K562 (cell line): ENCODE measurements around the gene GPR137C. TPM values are rescaled to one million over a fixed set of nuclear protein-coding genes. Genes with fewer than 3 reads are reported as not detected.

Experiments used
- ATAC-seq: fragments of 200-7000 bp; cut with Tn5 transposase; 3 replicates; pipeline ENCODE4 v1.9.1; 2020; ENCODE audit warnings: moderate library complexity
- BruUV-seq: library from RNA; stranded (reverse); fragments of 400-500 nt; replicated peaks from 2 replicates; lab custom pipeline; 2021; lab: Mats Ljungman, UMichigan
- CTCF ChIA-PET: fragments of 300-600 bp; formaldehyde crosslinking; extraction: SDS; loops from one replicate; lab custom pipeline; 2021; ENCODE audit warnings: low intra/inter-chr PET ratio; lab: Yijun Ruan, JAX
- POLR2A ChIA-PET: fragments of 300-600, 350-650 bp; sonication (Branson Sonifier 250); formaldehyde crosslinking; extraction: SDS; loops from one replicate; lab custom pipeline; 2021; ENCODE audit warnings: antibody characterized with exemption, inconsistent platforms; lab: Yijun Ruan, JAX
- DNase-seq, 4 experiments: peaks; one replicate each; pipeline versions ENCODE4 v3.0.0 to v3.0.0-alpha.2; 2011 to 2018; ENCODE audit warnings: low spot score in 3 of 4, mixed read lengths in 3 of 4; ENCODE audit errors: extremely low read depth in 1 of 4
- FAIRE-seq: peaks from 2 replicates; lab custom pipeline; 2011; peaks lifted over from hg19 to GRCh38; lab: Jason Lieb, UNC
- H2AFZ ChIP-seq: 2 replicates; pipeline ENCODE4 v1.6.0; 2011; ENCODE audit warnings: low read depth, low read length, control low read depth, inconsistent platforms
- H3K27ac ChIP-seq: fragments of 200-600 bp; 3 replicates; pipeline ENCODE4 v1.8.0; 2011; ENCODE audit warnings: low read depth, mild to moderate bottlenecking, control low read depth, inconsistent platforms, low read length, moderate library complexity, mixed read lengths; ENCODE audit errors: extremely low read depth
- H3K27me3 ChIP-seq, 2 experiments: fragments of 300-600 bp in 1 of 2; 2 replicates in 1 of 2; 3 replicates in 1 of 2; pipeline versions ENCODE4 v1.6.0 to v1.8.0; 2011; ENCODE audit warnings: inconsistent platforms in 2 of 2, low read length in 2 of 2, mild to moderate bottlenecking in 1 of 2, mixed read lengths in 1 of 2, moderate library complexity in 1 of 2; ENCODE audit not compliant: control insufficient read depth in 2 of 2, insufficient read depth in 2 of 2
- H3K36me3 ChIP-seq: fragments of 300-600 bp; 3 replicates; pipeline ENCODE4 v1.8.0; 2011; ENCODE audit warnings: mild to moderate bottlenecking, low read length, inconsistent platforms; ENCODE audit not compliant: control insufficient read depth, insufficient read depth
- H3K4me1 ChIP-seq, 2 experiments: fragments of 200-600 bp in 1 of 2; replicated peaks in 1 of 2; 2 replicates in 1 of 2; 3 replicates in 1 of 2; pipeline versions ENCODE4 v1.5.1 to v1.8.0; 2011; ENCODE audit warnings: inconsistent platforms in 2 of 2, low read length in 2 of 2, mild to moderate bottlenecking in 1 of 2, mixed read lengths in 1 of 2, moderate library complexity in 1 of 2; ENCODE audit not compliant: control insufficient read depth in 2 of 2, insufficient read depth in 2 of 2
- H3K4me2 ChIP-seq: 2 replicates; pipeline ENCODE4 v1.6.1; 2011; ENCODE audit warnings: low read length, control low read depth, inconsistent platforms, mixed read lengths; ENCODE audit not compliant: insufficient read depth
- H3K4me3 ChIP-seq: fragments of 200-600 bp; sonication (generic), shearing (Covaris generic); 2 replicates; pipeline ENCODE4 v1.5.1; 2016; ENCODE audit warnings: control low read depth, inconsistent platforms
- H3K79me2 ChIP-seq: fragments of 200-600 bp; 3 replicates; pipeline ENCODE4 v1.8.0; 2011; ENCODE audit warnings: low read length, inconsistent platforms; ENCODE audit not compliant: control insufficient read depth, insufficient read depth
- H3K9ac ChIP-seq, 2 experiments: 2 replicates each; pipeline versions ENCODE4 v1.6.0 to v1.6.1; 2011; ENCODE audit warnings: low read depth in 2 of 2, low read length in 2 of 2, control low read depth in 1 of 2, inconsistent platforms in 1 of 2, mild to moderate bottlenecking in 1 of 2, mixed read lengths in 1 of 2; ENCODE audit not compliant: insufficient read depth in 1 of 2
- H3K9me1 ChIP-seq: one replicate; pipeline ENCODE4 v1.6.0; 2011; ENCODE audit warnings: inconsistent platforms, mild to moderate bottlenecking, low read length, moderate library complexity; ENCODE audit not compliant: control insufficient read depth, insufficient read depth
- H3K9me3 ChIP-seq: replicated peaks from 2 replicates; pipeline ENCODE4 v1.5.1; 2011; ENCODE audit warnings: low read depth, low read length, inconsistent platforms; ENCODE audit not compliant: control insufficient read depth, insufficient read depth
- H4K20me1 ChIP-seq: replicated peaks from 2 replicates; pipeline ENCODE4 v1.6.1; 2011; ENCODE audit warnings: low read length, inconsistent platforms, mixed read lengths; ENCODE audit not compliant: control insufficient read depth, insufficient read depth
- AFF4 ChIP-seq: sonication (generic); formaldehyde crosslinking; IDR thresholded peaks from 2 replicates; pipeline ENCODE4 v1.8.0; 2023; ENCODE audit warnings: mild to moderate bottlenecking, missing genetic modification reagents
- ETV6 ChIP-seq, 3 experiments: fragments of 150-350 bp in 1 of 3; sonication (generic) in 1 of 3; formaldehyde crosslinking in 1 of 3; IDR thresholded peaks; 2 replicates each; pipeline versions ENCODE4 v1.6.1 to v1.8.0; 2014 to 2022; ENCODE audit warnings: borderline replicate concordance in 2 of 3, low read depth in 2 of 3, antibody characterized with exemption in 1 of 3, low read length in 1 of 3, mild to moderate bottlenecking in 1 of 3, missing genetic modification reagents in 1 of 3
- SP2 ChIP-seq: IDR thresholded peaks from 2 replicates; pipeline ENCODE4 v1.6.1; 2011; ENCODE audit warnings: mild to moderate bottlenecking, low read depth, low read length, moderate library complexity; ENCODE audit not compliant: poor library complexity, severe bottlenecking; ENCODE audit errors: extremely low read depth
- ZBTB17 ChIP-seq: fragments of 450-650 bp; formaldehyde crosslinking; IDR thresholded peaks from 2 replicates; pipeline ENCODE4 v1.4.0; 2020; ENCODE audit warnings: mild to moderate bottlenecking
- ZBTB26 ChIP-seq: fragments of 450-650 bp; formaldehyde crosslinking; IDR thresholded peaks from 2 replicates; pipeline ENCODE4 v1.4.0; 2022; ENCODE audit warnings: missing genetic modification characterization
- ZBTB40 ChIP-seq, 2 experiments: fragments of 450-650 bp in 1 of 2; sonication (generic) in 1 of 2; formaldehyde crosslinking in 1 of 2; IDR thresholded peaks; 2 replicates each; pipeline versions ENCODE4 v1.7.1 to v1.9.0; 2016 to 2022; ENCODE audit warnings: inconsistent platforms in 1 of 2, mild to moderate bottlenecking in 1 of 2, missing genetic modification reagents in 1 of 2
- WGBS: fragments of 100-300 bp; shearing (Covaris generic); methylation state at CpG from one replicate; pipeline ENCODE4 v1.1.6; 2016; ENCODE audit warnings: low coverage, mixed read lengths; ENCODE audit not compliant: insufficient coverage; ENCODE audit errors: missing lambda C conversion rate; 5-methylcytosine and 5-hydroxymethylcytosine counted together
- in situ Hi-C: fragments of 300-500 bp; cut with MboI; formaldehyde crosslinking; loops from 4 replicates; pipeline ENCODE4 v1.15.0; 2018; ENCODE audit warnings: inconsistent platforms, mixed read lengths
- intact Hi-C: fragments of 100-400 bp; cut with micrococcal nuclease; formaldehyde crosslinking; loops from 2 replicates; pipeline ENCODE4 v1.14.2; 2022
- polyA plus RNA-seq, 8 experiments: library from polyadenylated mRNA; depleted of rRNA in 4 of 8; stranded (reverse) in 5 of 8; unstranded in 3 of 8; fragments of >200 nt; fragmentation: Nextera tagmentation in 2 of 8; fragmentation: Illumina TruSeq in 1 of 8; extraction: Ambion mirVana in 2 of 8; extraction: Trizol in 1 of 8; gene quantifications; 2 replicates each; pipeline versions ENCODE4 v1.2.1 to v1.2.3, GENCODE V29; 2011 to 2014; ENCODE audit warnings: inconsistent platforms in 1 of 8, missing spikeins in 1 of 8
- total RNA-seq, 7 experiments: library from RNA; depleted of rRNA in 6 of 7; stranded (reverse); fragments of >200 nt in 6 of 7; fragmentation: Illumina TruSeq in 2 of 7; extraction: Trizol in 2 of 7; gene quantifications; 2 replicates each; pipeline versions ENCODE4 v1.2.1 to v1.2.3, GENCODE V29; 2011 to 2021; ENCODE audit warnings: low replicate concordance in 1 of 7

GPR137C gene
- total and polyA plus RNA-seq, 9 of the 15 experiments (the other 6 are each of a cell fraction or from before 2014, with no cell fraction given) = 0.03 to 0.31 (median 0.06) TPM; not detected in 4

- H3K9ac ChIP-seq = no peak overlapping the region
- H3K4me1 ChIP-seq = no peaks in the 10 kb centered on the region
- intact Hi-C loops (no loop called here), in situ Hi-C loops (no loop called here)
- H3K36me3 ChIP-seq = peaks cover 38% of the 10 kb centered on the region; the same call in 1 of the 3 replicates
- ATAC-seq (no peak), DNase-seq (no peak), FAIRE-seq (no peak)
- WGBS = 28% methylated on average over 3 of the region's 3 CpGs
- H3K9me3 ChIP-seq = no peaks in the 10 kb centered on the region
- TF ChIP-seq ZBTB17 (no peak), AFF4 (CRISPR knock-in tag) (no peak), SP2 (no peak), ZBTB40 (IDR thresholded peaks at IDR 0.05) (no peak), ZBTB40 (CRISPR knock-in tag; IDR thresholded peaks at IDR 0.05) (no peak), ZBTB26 (no peak), ETV6 (IDR thresholded peaks at IDR 0.05; ENCODE audit: borderline replicate concordance in 1 of 2, low read depth in 2 of 2, low read length in 1 of 2) (no peak), ETV6 (CRISPR knock-in tag; IDR thresholded peaks at IDR 0.05; ENCODE audit: borderline replicate concordance) (no peak)
- H3K79me2 ChIP-seq = no peaks in the 10 kb centered on the region
- H3K27me3 ChIP-seq = no peaks in the 10 kb centered on the region
- H3K9me1 ChIP-seq = no peaks in the 10 kb centered on the region
- ChIA-PET POLR2A (interaction anchor here (0.8 to 0.9 kb wide), 4 partner anchors 10 to 695 kb away, joined by 3 read pairs; partner anchors contain the start of genes GPR137C and TXNDC16), CTCF (no interaction called here)
- no peak overlapping the region for H3K4me2 ChIP-seq
- no peak overlapping the region for H3K4me3 ChIP-seq
- BruUV-seq = no TSS peak
- no peak overlapping the region for H3K27ac ChIP-seq
- no peak overlapping the region for H2AFZ ChIP-seq
- no peaks in the 10 kb centered on the region; the same call in 1 of the 2 replicates for H4K20me1 ChIP-seq
Observed at GRCh38 chr14:52536269-52536668, 16.4 kb upstream of the GPR137C start.
